ENCODE data around the gene PGM1.

The PGM1 gene

GRCh38 chr1:63703701-63704107, 110.5 kb downstream of the PGM1 start:
- H3K4me1 Mint-ChIP-seq = no peaks in the 10 kb centered on the region
- no peak for DNase-seq
- H3K27me3 Mint-ChIP-seq = peaks cover 4% of the 10 kb centered on the region
- H3K9me3 Mint-ChIP-seq = no peaks in the 10 kb centered on the region
- ATAC-seq = no peak
- no peak overlapping the region for H3K27ac Mint-ChIP-seq
- no peaks in the 10 kb centered on the region for H3K36me3 Mint-ChIP-seq (ENCODE audit: low read depth)
- no peak overlapping the region for H3K4me3 Mint-ChIP-seq

- no peaks in the 10 kb centered on the region for H3K9me3 Mint-ChIP-seq
- H3K4me3 Mint-ChIP-seq = no peak overlapping the region
- H3K27me3 Mint-ChIP-seq = peaks cover 11% of the 10 kb centered on the region
- no peak for ATAC-seq
- peak overlapping the region; percentile 20 for H3K27ac Mint-ChIP-seq
- no peak for DNase-seq
- H3K4me1 Mint-ChIP-seq = no peaks in the 10 kb centered on the region
- H3K36me3 Mint-ChIP-seq (ENCODE audit: low read depth) = no peaks in the 10 kb centered on the region
Measured at GRCh38 chr1:63704443-63704842, 111.2 kb downstream of the PGM1 start.

GRCh38 chr1:63705078-63705477, 111.9 kb downstream of the PGM1 start:
- Mint-ChIP-seq H3K4me1 (no peaks in the 10 kb centered on the region), H3K9me3 (no peaks in the 10 kb centered on the region), H3K4me3 (no peak overlapping the region), H3K27me3 (peaks cover 11% of the 10 kb centered on the region), H3K27ac (no peak overlapping the region), H3K36me3 (ENCODE audit: low read depth) (no peaks in the 10 kb centered on the region)
- no peak for ATAC-seq
- DNase-seq = no peak

- DNase-seq (no peak), ATAC-seq (no peak)
- Mint-ChIP-seq H3K27ac (no peak overlapping the region), H3K9me3 (no peaks in the 10 kb centered on the region), H3K27me3 (peaks cover 11% of the 10 kb centered on the region), H3K4me3 (no peak overlapping the region), H3K4me1 (no peaks in the 10 kb centered on the region), H3K36me3 (ENCODE audit: low read depth) (no peaks in the 10 kb centered on the region)
Measured at GRCh38 chr1:63709267-63709828, 116.1 kb downstream of the PGM1 start.
